GM21515 (cell line): ENCODE measurements around the gene PRELID3B.

Experiments
- ATAC-seq: cut with Tn5 transposase; IDR thresholded peaks from one replicate; pipeline ENCODE4 v1.9.1; 2021; ENCODE audit not compliant: unreplicated experiment

The PRELID3B gene

GRCh38 chr20:59010995-59011873 lies 31.4 kb downstream of the PRELID3B start:
- no peak for ATAC-seq

- no peak for ATAC-seq
These were observed 32.1 kb downstream of the PRELID3B start for GRCh38 chr20:59010321-59010994.

DNA sequence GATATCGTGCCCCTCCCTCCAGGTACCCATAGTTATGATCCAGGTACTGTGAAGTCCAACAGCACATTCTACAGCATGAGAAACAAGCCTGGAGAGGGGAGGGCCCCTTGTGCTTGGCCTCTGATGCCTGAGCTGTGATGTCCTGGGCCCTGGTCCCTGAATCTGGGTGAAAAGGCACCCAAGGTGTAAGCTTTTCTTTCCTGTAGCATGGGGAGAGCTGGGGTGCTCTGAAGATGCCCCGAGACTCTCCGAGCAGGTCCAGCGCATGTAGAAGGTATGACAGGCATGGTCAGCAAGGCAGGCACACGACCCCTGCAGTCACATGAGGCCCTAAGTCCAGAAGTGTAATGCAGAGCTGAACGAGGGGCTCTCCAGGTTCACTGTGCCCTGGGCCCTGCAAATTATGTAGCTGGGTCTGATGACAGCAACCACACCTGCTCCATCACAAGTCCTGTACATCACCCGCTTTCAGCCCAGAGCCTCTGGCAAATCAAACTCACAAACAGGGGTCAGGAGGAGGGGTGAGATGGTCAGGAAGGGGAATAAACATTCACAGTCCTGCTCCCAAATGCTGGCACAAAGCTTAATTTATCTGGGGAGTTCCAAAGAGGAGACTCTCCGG lies 33.8 kb downstream of the PRELID3B start:
- no peak for ATAC-seq

DNA sequence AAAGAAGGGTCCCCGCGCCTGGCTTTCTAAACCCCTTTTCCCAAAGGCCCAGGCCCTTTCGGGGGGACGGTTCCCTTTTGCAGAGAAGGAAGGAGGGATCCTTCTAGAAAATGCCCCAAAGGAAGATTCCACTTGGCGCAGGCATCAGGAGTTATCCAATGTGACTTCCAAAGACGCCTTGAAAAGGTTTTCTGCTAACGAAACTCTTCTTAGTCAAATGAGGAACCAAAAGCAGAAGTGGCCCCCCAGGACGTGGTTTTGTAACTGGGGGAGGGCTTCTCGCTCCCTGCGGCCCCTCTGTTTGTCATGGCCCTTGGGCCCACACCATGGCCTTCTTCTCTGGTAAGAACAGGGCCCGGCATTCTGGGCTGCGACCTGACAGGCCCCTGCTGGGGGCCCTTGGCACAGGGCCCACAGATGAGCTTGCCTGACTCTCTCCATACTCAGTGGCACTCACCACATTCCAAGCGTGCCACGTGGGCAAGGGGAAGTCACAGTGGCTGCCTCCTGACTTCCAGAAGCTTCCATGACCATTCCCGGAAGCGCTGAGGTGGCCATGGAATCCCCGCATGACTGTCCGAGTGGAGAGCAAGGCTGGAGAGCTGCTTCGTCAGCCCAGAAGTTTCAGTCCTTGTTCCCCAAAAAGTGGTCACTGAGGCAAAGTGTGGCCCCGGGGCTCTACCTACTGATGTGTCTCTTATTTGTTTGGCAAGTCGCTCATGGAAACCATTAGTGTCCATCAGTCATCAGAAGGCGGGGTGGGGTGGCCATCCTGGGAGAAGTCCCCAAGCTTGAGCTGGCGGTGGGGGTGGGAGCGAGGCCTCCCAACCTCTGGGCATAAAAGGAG lies 34.7 kb downstream of the PRELID3B start:
- ATAC-seq: peak; percentile 31

DNA sequence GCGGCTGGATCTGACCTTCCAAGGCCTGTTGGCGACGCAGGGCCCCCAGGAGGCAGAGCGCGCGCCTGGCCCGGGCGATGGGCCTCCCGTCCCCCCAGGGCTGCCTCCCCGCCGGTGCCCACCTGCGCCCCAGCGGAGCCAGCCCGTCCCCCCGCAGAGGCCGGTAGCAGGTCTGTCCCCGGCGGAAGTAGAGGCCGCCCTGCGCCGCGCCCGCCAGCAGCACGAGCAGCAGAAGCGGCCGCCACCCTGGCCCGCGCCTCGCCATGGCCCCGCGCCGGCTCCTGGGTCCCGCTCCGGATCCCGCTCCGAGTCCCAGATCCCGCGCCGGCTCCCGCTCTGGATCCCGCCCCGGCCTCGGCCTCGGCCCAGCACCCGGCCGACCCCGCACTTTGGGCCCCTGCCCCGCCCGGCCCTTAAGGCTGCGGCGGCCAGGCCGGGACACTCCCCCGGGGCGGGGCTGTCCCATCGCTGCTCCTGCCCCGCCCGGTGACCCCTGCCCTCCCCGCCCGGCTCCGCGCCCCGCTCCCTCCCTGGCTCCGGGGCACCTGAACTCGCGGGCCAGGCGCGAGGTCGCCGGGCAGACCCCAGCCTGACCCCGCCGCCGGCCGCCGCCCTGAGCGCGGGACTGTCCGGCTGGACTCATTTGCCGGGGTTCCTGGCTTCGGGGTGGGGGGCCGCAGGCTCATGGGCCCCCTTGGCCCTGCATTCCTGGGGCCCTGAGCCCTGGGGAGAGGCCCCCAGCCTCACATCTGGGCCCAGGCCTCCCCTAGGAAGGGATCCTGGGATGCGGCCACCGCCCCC lies 35.5 kb downstream of the PRELID3B start, which contains the start of gene CTSZ:
Gene CTSZ (minus strand): TSS at position 391 of the 801 bp plus-strand sequence. CDS start 126 bp downstream, at position 265.
- ATAC-seq: peak; percentile 26

- no peak for ATAC-seq
These were observed 36.3 kb downstream of the PRELID3B start for GRCh38 chr20:59006167-59006863.

DNA sequence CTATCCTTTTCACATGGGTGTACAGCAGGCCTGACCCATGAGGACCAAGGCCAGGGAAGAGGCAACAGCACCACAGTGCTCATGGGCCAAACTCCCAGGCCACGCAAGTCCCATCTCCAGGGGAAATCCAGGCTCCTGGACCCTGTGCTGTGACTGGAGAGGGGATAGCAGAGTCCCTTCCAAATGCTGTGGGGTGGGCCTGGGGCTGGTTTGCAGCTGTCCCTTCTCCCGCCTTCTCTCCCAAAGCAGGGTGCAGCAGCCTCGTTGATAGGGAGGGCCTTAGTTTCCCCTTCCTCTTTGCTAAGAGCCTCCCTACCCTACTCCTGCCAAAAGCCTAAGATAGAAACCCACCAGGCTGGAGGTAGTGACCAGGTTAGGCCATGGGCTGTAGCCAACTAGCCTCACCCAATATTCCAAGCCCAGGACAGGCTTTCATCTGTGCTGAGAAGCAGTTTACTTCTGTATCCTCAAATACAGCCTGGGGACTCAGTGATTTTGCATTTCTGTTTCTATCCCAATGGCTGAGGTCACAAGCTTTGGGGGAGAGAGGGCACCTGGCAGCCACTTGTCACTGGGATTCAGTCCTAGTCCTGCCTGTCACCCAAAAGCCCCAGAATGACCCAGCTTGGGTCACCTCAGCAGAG lies 36.9 kb downstream of the PRELID3B start:
- ATAC-seq: no peak

DNA sequence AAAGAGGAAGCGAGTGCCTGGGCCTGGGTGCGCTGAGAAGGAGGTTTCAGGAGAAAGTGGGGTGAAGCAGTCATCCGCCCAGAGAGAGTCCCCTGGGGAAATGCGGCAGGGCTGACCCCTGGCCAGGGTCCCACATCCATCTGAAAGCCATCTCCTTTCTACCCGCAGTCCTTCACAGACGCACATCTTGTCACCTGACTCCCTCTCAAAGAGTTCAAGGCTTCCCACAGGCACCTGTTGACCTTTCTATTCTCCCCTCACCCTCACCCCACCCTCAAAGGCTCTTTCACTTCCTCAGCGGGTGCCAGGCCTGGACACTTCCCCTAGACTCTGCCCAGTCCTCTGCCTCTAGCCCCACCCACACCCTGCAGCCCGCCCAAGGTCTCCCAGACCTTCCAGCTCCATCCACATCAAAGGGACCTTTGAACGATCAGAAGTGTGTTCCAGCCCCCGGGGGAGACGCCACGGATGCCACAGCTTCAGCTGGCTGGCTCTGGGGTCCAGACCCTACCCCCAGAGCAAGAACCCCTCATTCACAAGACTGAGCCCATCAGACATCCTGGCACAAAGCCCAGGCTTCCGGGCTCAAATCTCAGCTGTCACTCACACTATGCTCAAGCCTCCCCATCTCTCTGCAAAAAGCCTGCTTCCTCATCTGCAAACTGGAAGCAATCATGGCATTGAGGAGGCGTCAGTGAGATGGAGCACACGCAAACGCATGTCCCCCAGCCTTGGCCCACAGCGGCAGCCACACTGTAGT lies 37.6 kb downstream of the PRELID3B start:
- ATAC-seq: peak; percentile 50

GRCh38 chr20:59004493-59004762 lies 38.2 kb downstream of the PRELID3B start:
- no peak for ATAC-seq

- ATAC-seq: no peak
These were observed 38.6 kb downstream of the PRELID3B start for GRCh38 chr20:59003836-59004492.

DNA sequence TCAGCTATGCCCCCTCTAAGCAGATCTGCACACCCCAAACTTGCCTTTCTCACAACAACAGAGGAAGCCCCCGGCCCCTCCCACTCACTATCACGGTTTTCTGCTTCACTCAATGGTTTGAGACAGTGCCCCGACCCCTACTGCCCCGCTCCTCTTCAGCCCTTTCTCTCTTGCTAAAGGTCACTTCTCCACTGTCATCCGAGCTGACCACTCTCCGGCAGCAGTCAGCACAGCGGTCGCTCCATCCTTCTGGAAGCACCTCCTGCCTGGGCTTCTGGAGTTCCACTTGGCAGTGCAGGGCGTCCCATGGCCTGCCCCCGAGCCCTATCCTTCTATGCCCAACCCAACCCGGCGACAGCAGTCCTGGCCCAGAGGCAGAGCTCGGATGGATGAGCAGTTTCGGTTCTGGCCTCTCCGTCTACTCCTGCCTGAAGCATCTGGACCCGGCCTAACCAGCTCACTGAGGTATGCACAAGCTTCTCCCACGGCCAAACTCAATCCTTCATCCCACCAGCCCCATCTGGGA lies 39.6 kb downstream of the PRELID3B start:
- ATAC-seq: no peak

GRCh38 chr20:59002388-59002787 lies 40.2 kb downstream of the PRELID3B start:
- no peak for ATAC-seq

DNA sequence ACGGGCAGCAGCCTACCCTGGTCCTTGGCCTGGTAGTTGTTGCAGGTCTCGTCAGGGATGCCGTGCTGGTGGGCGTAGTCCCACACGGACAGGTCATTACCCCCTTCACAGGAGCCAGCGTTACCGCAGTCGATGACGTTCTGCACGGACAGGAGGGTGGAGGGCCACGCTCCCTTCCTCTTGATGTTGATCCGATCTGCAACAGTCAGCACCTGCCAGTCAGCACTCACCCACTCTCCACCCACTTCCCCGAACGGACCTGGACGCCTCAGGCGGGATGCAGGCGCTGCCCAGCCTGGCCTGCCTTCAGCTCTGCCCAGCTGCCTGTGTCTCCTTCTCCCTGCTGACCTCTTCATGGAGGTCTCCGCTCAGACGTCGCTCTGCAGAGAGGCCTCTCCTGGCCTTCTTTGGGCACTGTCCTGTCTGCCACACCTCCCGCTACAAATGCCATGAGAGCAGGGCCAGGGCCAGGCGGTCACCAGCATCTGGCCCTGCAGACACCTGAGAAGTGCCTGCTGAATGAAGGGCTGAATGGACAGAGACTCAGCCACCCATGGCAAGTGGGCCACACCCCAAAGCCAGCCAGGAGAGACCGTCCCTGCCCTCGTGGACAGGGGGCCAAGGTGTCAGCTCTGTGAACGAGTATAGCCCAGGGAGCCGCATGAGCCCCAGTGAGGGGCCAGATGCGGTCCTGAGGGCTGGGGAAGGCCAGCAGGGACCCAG lies 41.0 kb downstream of the PRELID3B start:
- no peak for ATAC-seq

GRCh38 chr20:59001068-59001448 lies 41.5 kb downstream of the PRELID3B start:
- ATAC-seq: no peak

DNA sequence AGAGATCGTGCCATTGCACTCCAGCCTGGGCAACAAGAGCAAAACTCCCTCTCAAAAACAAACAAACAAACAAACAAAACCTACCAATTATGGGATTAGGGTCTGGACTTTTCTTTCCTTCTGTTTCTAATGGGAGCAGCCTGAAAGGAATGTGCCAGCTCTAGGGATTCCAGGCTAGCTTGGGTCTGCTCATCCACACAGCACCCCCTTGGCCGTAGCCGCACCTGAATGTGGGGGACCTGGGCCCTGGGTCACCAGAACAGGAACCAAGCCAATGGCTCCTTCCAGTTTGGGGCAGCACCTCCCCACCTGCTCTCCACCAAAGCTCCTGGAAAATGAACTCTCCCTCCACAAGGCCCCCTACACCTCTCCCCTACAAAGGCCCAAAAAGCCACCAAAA lies 42.3 kb downstream of the PRELID3B start:
- no peak for ATAC-seq

GRCh38 chr20:58998656-58999055 lies 43.9 kb downstream of the PRELID3B start:
- no peak for ATAC-seq

GRCh38 chr20:58997141-58997770 lies 45.3 kb downstream of the PRELID3B start:
- ATAC-seq: no peak
